Measurements from ENCODE around the gene CAPZA3. TPM values are rescaled to one million over a fixed set of nuclear protein-coding genes. Genes with fewer than 3 reads are reported as not detected.

CAPZA3 gene
- total and polyA plus RNA-seq, 2 experiments from 2014 or later = not detected

DNA sequence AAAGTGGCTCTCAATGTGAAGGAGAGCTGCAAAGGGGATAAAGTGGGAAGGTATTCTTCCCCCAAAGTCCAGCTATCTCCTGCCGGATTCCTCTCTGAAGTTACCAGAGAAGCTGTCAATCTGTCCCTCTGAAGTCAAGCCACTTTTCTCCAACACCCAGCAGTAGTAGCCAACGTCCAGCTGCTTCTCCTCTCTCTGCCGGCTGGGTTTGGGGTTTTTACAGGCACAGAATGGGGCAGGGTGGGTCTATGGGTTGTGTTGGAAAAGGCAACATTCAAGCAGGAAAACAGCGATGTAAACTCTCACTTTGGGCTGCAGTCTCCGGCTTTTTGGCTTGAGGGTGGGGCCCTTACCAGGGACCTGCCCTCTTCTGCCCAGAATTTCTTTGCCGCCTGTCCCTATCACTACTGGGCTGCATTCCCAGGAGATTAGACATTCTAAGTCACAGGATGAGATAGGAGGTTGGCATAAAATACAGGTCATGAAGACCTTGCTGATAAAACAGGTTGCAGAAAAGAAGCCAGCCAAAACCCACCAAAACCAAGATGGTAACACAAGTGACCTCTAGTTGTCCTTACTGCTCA is 16.3 kb downstream of the CAPZA3 start:
- H3K9me3 Mint-ChIP-seq = no peaks in the 10 kb centered on the region; the same call in 2 of the 3 replicates
- no peak overlapping the region for H3K27ac ChIP-seq (ENCODE audit: low read depth)
- peaks cover 5% of the 10 kb centered on the region; the same call in 1 of the 2 replicates for H3K9me2 ChIP-seq (ENCODE audit: insufficient read depth)
- H3K27me3 ChIP-seq (ENCODE audit: insufficient read depth) = no peaks in the 10 kb centered on the region
- H3F3A ChIP-seq (replicated peaks; ENCODE audit: low read depth) = no peaks in the 10 kb centered on the region
- no peak overlapping the region for H3K4me2 ChIP-seq
- ATAC-seq (no peak), DNase-seq (ENCODE audit: low spot score) (no peak)
- H4K20me1 ChIP-seq (replicated peaks; ENCODE audit: insufficient read depth) = no peaks in the 10 kb centered on the region
- H3K4me3 ChIP-seq = no peak overlapping the region
- no peak overlapping the region for H3K4me3 Mint-ChIP-seq
- peak overlapping the region; percentile 77; the same call in 1 of the 2 replicates for H2AFZ ChIP-seq
- TF ChIP-seq EZH2phosphoT487 (IDR thresholded peaks at IDR 0.05; ENCODE audit: unreplicated experiment) (no peak), POLR2AphosphoS5 (IDR thresholded peaks at IDR 0.05; ENCODE audit: low read depth) (no peak), ZNF114 (CRISPR knock-in tag; IDR thresholded peaks at IDR 0.05) (no peak), CREB1 (CRISPR knock-in tag; IDR thresholded peaks at IDR 0.05; ENCODE audit: low read depth) (no peak), NANOG (IDR thresholded peaks at IDR 0.05; ENCODE audit: borderline replicate concordance) (no peak), JUNB (IDR thresholded peaks at IDR 0.05; ENCODE audit: unreplicated experiment) (no peak), ZNF331 (CRISPR knock-in tag; IDR thresholded peaks at IDR 0.05; ENCODE audit: low read depth) (no peak), STAT1 (IDR thresholded peaks at IDR 0.05; ENCODE audit: unreplicated experiment) (no peak), CTCF (conservative IDR thresholded peaks at IDR 0.05; ENCODE audit: low read depth in 2 of 2) (no peak), EZH2 (IDR thresholded peaks at IDR 0.05; ENCODE audit: low read depth, unreplicated experiment) (no peak), ETS1 (IDR thresholded peaks at IDR 0.05) (no peak)
- TF ChIP-seq, protein P1, sequence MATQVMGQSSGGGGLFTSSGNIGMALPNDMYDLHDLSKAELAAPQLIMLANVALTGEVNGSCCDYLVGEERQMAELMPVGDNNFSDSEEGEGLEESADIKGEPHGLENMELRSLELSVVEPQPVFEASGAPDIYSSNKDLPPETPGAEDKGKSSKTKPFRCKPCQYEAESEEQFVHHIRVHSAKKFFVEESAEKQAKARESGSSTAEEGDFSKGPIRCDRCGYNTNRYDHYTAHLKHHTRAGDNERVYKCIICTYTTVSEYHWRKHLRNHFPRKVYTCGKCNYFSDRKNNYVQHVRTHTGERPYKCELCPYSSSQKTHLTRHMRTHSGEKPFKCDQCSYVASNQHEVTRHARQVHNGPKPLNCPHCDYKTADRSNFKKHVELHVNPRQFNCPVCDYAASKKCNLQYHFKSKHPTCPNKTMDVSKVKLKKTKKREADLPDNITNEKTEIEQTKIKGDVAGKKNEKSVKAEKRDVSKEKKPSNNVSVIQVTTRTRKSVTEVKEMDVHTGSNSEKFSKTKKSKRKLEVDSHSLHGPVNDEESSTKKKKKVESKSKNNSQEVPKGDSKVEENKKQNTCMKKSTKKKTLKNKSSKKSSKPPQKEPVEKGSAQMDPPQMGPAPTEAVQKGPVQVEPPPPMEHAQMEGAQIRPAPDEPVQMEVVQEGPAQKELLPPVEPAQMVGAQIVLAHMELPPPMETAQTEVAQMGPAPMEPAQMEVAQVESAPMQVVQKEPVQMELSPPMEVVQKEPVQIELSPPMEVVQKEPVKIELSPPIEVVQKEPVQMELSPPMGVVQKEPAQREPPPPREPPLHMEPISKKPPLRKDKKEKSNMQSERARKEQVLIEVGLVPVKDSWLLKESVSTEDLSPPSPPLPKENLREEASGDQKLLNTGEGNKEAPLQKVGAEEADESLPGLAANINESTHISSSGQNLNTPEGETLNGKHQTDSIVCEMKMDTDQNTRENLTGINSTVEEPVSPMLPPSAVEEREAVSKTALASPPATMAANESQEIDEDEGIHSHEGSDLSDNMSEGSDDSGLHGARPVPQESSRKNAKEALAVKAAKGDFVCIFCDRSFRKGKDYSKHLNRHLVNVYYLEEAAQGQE (IDR thresholded peaks at IDR 0.05; ENCODE audit: unreplicated experiment) = no peak
- TF ChIP-seq, protein P2, sequence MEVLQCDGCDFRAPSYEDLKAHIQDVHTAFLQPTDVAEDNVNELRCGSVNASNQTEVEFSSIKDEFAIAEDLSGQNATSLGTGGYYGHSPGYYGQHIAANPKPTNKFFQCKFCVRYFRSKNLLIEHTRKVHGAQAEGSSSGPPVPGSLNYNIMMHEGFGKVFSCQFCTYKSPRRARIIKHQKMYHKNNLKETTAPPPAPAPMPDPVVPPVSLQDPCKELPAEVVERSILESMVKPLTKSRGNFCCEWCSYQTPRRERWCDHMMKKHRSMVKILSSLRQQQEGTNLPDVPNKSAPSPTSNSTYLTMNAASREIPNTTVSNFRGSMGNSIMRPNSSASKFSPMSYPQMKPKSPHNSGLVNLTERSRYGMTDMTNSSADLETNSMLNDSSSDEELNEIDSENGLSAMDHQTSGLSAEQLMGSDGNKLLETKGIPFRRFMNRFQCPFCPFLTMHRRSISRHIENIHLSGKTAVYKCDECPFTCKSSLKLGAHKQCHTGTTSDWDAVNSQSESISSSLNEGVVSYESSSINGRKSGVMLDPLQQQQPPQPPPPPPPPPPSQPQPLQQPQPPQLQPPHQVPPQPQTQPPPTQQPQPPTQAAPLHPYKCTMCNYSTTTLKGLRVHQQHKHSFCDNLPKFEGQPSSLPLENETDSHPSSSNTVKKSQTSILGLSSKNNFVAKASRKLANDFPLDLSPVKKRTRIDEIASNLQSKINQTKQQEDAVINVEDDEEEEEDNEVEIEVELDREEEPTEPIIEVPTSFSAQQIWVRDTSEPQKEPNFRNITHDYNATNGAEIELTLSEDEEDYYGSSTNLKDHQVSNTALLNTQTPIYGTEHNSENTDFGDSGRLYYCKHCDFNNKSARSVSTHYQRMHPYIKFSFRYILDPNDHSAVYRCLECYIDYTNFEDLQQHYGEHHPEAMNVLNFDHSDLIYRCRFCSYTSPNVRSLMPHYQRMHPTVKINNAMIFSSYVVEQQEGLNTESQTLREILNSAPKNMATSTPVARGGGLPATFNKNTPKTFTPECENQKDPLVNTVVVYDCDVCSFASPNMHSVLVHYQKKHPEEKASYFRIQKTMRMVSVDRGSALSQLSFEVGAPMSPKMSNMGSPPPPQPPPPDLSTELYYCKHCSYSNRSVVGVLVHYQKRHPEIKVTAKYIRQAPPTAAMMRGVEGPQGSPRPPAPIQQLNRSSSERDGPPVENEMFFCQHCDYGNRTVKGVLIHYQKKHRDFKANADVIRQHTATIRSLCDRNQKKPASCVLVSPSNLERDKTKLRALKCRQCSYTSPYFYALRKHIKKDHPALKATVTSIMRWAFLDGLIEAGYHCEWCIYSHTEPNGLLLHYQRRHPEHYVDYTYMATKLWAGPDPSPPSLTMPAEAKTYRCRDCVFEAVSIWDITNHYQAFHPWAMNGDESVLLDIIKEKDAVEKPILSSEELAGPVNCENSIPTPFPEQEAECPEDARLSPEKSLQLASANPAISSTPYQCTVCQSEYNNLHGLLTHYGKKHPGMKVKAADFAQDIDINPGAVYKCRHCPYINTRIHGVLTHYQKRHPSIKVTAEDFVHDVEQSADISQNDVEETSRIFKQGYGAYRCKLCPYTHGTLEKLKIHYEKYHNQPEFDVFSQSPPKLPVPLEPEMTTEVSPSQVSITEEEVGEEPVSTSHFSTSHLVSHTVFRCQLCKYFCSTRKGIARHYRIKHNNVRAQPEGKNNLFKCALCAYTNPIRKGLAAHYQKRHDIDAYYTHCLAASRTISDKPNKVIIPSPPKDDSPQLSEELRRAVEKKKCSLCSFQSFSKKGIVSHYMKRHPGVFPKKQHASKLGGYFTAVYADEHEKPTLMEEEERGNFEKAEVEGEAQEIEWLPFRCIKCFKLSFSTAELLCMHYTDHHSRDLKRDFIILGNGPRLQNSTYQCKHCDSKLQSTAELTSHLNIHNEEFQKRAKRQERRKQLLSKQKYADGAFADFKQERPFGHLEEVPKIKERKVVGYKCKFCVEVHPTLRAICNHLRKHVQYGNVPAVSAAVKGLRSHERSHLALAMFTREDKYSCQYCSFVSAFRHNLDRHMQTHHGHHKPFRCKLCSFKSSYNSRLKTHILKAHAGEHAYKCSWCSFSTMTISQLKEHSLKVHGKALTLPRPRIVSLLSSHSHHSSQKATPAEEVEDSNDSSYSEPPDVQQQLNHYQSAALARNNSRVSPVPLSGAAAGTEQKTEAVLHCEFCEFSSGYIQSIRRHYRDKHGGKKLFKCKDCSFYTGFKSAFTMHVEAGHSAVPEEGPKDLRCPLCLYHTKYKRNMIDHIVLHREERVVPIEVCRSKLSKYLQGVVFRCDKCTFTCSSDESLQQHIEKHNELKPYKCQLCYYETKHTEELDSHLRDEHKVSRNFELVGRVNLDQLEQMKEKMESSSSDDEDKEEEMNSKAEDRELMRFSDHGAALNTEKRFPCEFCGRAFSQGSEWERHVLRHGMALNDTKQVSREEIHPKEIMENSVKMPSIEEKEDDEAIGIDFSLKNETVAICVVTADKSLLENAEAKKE (CRISPR knock-in tag; IDR thresholded peaks at IDR 0.05) = no peak
- peaks cover 41% of the 10 kb centered on the region for H3K4me1 Mint-ChIP-seq
- H3K4me1 ChIP-seq (ENCODE audit: insufficient read depth) = peaks cover 20% of the 10 kb centered on the region
- H3K27me3 Mint-ChIP-seq (ENCODE audit: insufficient read depth, low read depth, poor library complexity) = peaks cover 4% of the 10 kb centered on the region
- no peak overlapping the region for H3K27ac Mint-ChIP-seq
- H3K79me2 ChIP-seq (replicated peaks; ENCODE audit: insufficient read depth) = no peaks in the 10 kb centered on the region
- no peaks in the 10 kb centered on the region; the same call in 2 of the 3 replicates for H3K36me3 Mint-ChIP-seq (ENCODE audit: low read depth)
- H3K36me3 ChIP-seq (ENCODE audit: insufficient read depth) = no peaks in the 10 kb centered on the region
